ENCODE results near the gene NHERF2. TPM values are rescaled to one million over a fixed set of nuclear protein-coding genes. Genes with fewer than 3 reads are reported as not detected.

The NHERF2 gene
- total and polyA plus RNA-seq, 9 of the 15 experiments (the other 6 are each of a cell fraction or from before 2014, with no cell fraction given): 0.15 to 42.0 (median 12.5) TPM

DNA sequence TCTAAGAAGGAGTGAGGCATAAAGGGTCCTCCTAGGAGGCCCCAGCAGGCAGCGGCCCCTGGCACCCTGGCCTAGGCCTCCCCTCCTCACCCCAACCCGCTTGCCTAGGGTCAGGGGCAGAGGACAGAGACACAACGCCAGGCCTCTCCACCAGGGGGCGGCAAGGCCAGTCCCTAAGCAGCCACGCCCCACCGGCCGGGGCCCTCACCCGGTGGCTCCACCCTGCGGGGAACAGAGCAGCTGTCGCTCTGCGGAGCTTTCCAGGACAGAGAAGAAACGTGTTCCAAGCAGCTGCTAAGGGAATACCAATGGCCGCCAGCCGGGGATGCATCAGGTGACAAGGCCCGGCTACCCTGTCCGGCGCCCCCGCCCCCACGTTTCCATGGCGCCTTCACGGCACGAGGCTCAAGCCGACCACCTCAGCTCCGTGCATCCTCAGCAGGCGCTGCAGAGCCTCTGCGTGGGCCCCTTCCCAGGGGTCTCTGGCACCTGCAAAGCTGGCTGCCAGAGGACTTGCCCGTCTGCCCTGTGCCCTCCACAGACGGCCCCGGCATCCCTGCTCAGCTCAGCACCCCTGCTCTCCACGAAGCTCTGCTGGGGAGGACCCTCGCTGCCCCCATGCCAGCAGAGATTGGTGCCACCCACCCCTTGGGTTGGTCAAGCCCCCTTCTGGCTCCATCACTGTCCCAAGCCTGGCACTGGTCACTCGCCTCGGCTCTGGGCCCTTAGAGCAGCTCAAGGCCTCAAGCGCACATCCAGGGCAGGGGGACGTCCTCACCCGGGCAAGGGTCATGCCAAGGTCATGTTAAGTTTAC, 22.7 kb upstream of the NHERF2 start (continued):
- 0 out of 2 replicates have a peak, but pooled peaks have one; percentile 31 for TF ChIP-seq ZBTB7A (IDR thresholded peaks at IDR 0.05; ENCODE audit: borderline replicate concordance, control insufficient read depth, low read depth, low read length)
- peak; percentile 60; the same call in 1 of the 2 replicates for TF ChIP-seq SOX6 (IDR thresholded peaks at IDR 0.05)
- TF ChIP-seq EHMT2 (IDR thresholded peaks at IDR 0.05): no peak
- TF ChIP-seq, protein P1, sequence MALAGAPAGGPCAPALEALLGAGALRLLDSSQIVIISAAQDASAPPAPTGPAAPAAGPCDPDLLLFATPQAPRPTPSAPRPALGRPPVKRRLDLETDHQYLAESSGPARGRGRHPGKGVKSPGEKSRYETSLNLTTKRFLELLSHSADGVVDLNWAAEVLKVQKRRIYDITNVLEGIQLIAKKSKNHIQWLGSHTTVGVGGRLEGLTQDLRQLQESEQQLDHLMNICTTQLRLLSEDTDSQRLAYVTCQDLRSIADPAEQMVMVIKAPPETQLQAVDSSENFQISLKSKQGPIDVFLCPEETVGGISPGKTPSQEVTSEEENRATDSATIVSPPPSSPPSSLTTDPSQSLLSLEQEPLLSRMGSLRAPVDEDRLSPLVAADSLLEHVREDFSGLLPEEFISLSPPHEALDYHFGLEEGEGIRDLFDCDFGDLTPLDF (CRISPR knock-in tag; IDR thresholded peaks at IDR 0.05): no peak
- TF ChIP-seq TBL1XR1 (IDR thresholded peaks at IDR 0.05; ENCODE audit: low read length in 2 of 2): 0 out of 4 replicates have a peak, but pooled peaks of 1 of the 2 experiments have one; percentile 49
- TF ChIP-seq POLR2G (IDR thresholded peaks at IDR 0.05; ENCODE audit: low read depth, low read length): peak; percentile 67
- TF ChIP-seq ARNT (IDR thresholded peaks at IDR 0.05): peak in 1 of 2 experiments; percentile 33; a peak in 1 of 4 replicates
- TF ChIP-seq TOE1 (IDR thresholded peaks at IDR 0.05; ENCODE audit: borderline replicate concordance): peak; percentile 77; the same call in 1 of the 2 replicates
- no peak for TF ChIP-seq TOE1 (CRISPR knock-in tag; IDR thresholded peaks at IDR 0.05; ENCODE audit: borderline replicate concordance, low read depth)
- peak; percentile 65; the same call in 1 of the 2 replicates for TF ChIP-seq TRIM28 (IDR thresholded peaks at IDR 0.05)
- peak; percentile 87 for TF ChIP-seq MXI1 (IDR thresholded peaks at IDR 0.05; ENCODE audit: low read depth, low read length)
- TF ChIP-seq HNRNPL (IDR thresholded peaks at IDR 0.05; ENCODE audit: low read depth, low read length): peak; percentile 52; the same call in 1 of the 2 replicates
- TF ChIP-seq SRF (CRISPR knock-in tag; IDR thresholded peaks at IDR 0.05): peak in 1 of 2 experiments; percentile 86; a peak in 1 of 4 replicates
- TF ChIP-seq, protein P2, sequence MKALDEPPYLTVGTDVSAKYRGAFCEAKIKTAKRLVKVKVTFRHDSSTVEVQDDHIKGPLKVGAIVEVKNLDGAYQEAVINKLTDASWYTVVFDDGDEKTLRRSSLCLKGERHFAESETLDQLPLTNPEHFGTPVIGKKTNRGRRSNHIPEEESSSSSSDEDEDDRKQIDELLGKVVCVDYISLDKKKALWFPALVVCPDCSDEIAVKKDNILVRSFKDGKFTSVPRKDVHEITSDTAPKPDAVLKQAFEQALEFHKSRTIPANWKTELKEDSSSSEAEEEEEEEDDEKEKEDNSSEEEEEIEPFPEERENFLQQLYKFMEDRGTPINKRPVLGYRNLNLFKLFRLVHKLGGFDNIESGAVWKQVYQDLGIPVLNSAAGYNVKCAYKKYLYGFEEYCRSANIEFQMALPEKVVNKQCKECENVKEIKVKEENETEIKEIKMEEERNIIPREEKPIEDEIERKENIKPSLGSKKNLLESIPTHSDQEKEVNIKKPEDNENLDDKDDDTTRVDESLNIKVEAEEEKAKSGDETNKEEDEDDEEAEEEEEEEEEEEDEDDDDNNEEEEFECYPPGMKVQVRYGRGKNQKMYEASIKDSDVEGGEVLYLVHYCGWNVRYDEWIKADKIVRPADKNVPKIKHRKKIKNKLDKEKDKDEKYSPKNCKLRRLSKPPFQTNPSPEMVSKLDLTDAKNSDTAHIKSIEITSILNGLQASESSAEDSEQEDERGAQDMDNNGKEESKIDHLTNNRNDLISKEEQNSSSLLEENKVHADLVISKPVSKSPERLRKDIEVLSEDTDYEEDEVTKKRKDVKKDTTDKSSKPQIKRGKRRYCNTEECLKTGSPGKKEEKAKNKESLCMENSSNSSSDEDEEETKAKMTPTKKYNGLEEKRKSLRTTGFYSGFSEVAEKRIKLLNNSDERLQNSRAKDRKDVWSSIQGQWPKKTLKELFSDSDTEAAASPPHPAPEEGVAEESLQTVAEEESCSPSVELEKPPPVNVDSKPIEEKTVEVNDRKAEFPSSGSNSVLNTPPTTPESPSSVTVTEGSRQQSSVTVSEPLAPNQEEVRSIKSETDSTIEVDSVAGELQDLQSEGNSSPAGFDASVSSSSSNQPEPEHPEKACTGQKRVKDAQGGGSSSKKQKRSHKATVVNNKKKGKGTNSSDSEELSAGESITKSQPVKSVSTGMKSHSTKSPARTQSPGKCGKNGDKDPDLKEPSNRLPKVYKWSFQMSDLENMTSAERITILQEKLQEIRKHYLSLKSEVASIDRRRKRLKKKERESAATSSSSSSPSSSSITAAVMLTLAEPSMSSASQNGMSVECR (CRISPR knock-in tag; IDR thresholded peaks at IDR 0.05): peak; percentile 96
- TF ChIP-seq, protein P3, sequence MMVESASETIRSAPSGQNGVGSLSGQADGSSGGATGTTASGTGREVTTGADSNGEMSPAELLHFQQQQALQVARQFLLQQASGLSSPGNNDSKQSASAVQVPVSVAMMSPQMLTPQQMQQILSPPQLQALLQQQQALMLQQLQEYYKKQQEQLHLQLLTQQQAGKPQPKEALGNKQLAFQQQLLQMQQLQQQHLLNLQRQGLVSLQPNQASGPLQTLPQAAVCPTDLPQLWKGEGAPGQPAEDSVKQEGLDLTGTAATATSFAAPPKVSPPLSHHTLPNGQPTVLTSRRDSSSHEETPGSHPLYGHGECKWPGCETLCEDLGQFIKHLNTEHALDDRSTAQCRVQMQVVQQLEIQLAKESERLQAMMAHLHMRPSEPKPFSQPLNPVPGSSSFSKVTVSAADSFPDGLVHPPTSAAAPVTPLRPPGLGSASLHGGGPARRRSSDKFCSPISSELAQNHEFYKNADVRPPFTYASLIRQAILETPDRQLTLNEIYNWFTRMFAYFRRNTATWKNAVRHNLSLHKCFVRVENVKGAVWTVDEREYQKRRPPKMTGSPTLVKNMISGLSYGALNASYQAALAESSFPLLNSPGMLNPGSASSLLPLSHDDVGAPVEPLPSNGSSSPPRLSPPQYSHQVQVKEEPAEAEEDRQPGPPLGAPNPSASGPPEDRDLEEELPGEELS (CRISPR knock-in tag; IDR thresholded peaks at IDR 0.05; ENCODE audit: borderline replicate concordance): peak; percentile 47; the same call in 1 of the 2 replicates
- peak; percentile 66 for TF ChIP-seq MYNN (IDR thresholded peaks at IDR 0.05)
- no peak for TF ChIP-seq MYNN (CRISPR knock-in tag; IDR thresholded peaks at IDR 0.05)
- peak; percentile 76 for TF ChIP-seq CXXC5 (CRISPR knock-in tag; IDR thresholded peaks at IDR 0.05)
- 0 out of 2 replicates have a peak, but pooled peaks have one; percentile 9 for TF ChIP-seq GTF2F1 (IDR thresholded peaks at IDR 0.05; ENCODE audit: low read depth, low read length)
- TF ChIP-seq TARDBP (IDR thresholded peaks at IDR 0.05): no peak
- 0 out of 4 replicates have a peak, but pooled peaks of 1 of the 2 experiments have one; percentile 12 for TF ChIP-seq TEAD1 (CRISPR knock-in tag; IDR thresholded peaks at IDR 0.05)

Measured in K562 (cell line).